GM12878 (cell line): ENCODE measurements around the gene CYSRT1. TPM values are rescaled to one million over a fixed set of nuclear protein-coding genes. Genes with fewer than 3 reads are reported as not detected.

Source experiments
- BRCA1 ChIP-seq: IDR thresholded peaks from 2 replicates; pipeline ENCODE4 v1.6.1; 2011; ENCODE audit warnings: low read depth, low read length, improper control_type of control experiment
- ETV6 ChIP-seq, 2 experiments: fragments of 450-650 bp in 1 of 2; IDR thresholded peaks in 1 of 2; conservative IDR thresholded peaks in 1 of 2; 2 replicates each; pipeline ENCODE4 v1.6.1; 2014; ENCODE audit warnings: antibody characterized with exemption in 1 of 2, borderline replicate concordance in 1 of 2, low read depth in 1 of 2, mild to moderate bottlenecking in 1 of 2, moderate library complexity in 1 of 2
- POLR2AphosphoS5 ChIP-seq: IDR thresholded peaks from 2 replicates; pipeline ENCODE4 v1.6.1; 2011; ENCODE audit warnings: mild to moderate bottlenecking, low read length, inconsistent platforms
- SMARCA5 ChIP-seq: fragments of 450-650 bp; IDR thresholded peaks from 2 replicates; pipeline ENCODE4 v1.6.1; 2017; ENCODE audit warnings: mild to moderate bottlenecking
- SREBF1 ChIP-seq: IDR thresholded peaks from 2 replicates; pipeline ENCODE4 v1.6.1; 2012; ENCODE audit warnings: mild to moderate bottlenecking, low read length
- ZNF217 ChIP-seq: fragments of 450-650 bp; IDR thresholded peaks from 2 replicates; pipeline ENCODE4 v1.6.1; 2017; ENCODE audit warnings: antibody characterized with exemption, mild to moderate bottlenecking
- polyA plus RNA-seq, 11 experiments: library from polyadenylated mRNA; depleted of rRNA in 4 of 11; unstranded in 6 of 11; stranded (reverse) in 5 of 11; fragments of >200 nt; fragmentation: Nextera tagmentation in 4 of 11; fragmentation: Illumina TruSeq in 1 of 11; extraction: Ambion mirVana in 4 of 11; extraction: Trizol in 1 of 11; gene quantifications; 1 replicate in 1 of 11; 2 replicates in 10 of 11; pipeline versions ENCODE4 v1.2.1 to v1.2.3, GENCODE V29; 2011 to 2016; ENCODE audit warnings: inconsistent platforms in 2 of 11, missing spikeins in 2 of 11, low read depth in 1 of 11
- total RNA-seq, 4 experiments: library from RNA; depleted of rRNA in 3 of 4; stranded (reverse); fragments of >200 nt in 3 of 4; fragmentation: Illumina TruSeq in 1 of 4; extraction: Trizol in 1 of 4; gene quantifications; 2 replicates each; pipeline versions ENCODE4 v1.2.1 to v1.2.3, GENCODE V29; 2013 to 2021
- TF ChIP-seq, protein P1 (sequence below): fragments of 450-650 bp; IDR thresholded peaks from 2 replicates; pipeline ENCODE4 v1.6.1; 2014; ENCODE audit warnings: mild to moderate bottlenecking
- TF ChIP-seq, protein P2 (sequence below): IDR thresholded peaks from 2 replicates; pipeline ENCODE4 v1.6.1; 2011; ENCODE audit warnings: borderline replicate concordance, low read depth, mild to moderate bottlenecking, moderate library complexity, mixed read lengths, low read length; ENCODE audit not compliant: insufficient read depth; ENCODE audit errors: extremely low read length
- TF ChIP-seq, protein P3 (sequence below): IDR thresholded peaks from 2 replicates; pipeline ENCODE4 v1.6.1; 2011; ENCODE audit warnings: mild to moderate bottlenecking, low read depth, low read length, moderate library complexity; ENCODE audit not compliant: insufficient replicate concordance

Gene CYSRT1
- total and polyA plus RNA-seq, 10 of the 15 experiments (the other 5 are each of a cell fraction or from before 2014, with no cell fraction given) = 0.24 to 3.6 (median 0.97) TPM; not detected in 1

DNA sequence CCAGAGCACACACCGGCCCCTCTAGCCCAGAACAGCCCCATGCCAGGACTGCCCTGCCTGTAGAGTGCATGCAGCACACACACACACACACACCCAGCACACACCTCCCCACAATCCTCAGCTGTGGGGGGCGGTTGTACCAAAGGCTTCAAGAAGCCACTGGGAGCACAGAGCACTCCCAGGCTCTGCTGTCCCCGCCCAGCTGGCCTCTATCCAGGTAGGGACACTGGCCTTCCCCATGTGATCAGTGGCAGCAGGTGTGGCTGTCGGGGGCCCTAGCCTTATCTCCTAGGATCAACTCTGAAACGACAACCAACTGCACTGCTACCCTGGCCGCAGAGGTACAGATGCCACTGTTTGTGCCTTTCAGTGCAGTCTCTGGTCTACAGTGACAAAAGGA lies 38.6 kb upstream of the CYSRT1 start (continued):
- TF ChIP-seq, protein P1, sequence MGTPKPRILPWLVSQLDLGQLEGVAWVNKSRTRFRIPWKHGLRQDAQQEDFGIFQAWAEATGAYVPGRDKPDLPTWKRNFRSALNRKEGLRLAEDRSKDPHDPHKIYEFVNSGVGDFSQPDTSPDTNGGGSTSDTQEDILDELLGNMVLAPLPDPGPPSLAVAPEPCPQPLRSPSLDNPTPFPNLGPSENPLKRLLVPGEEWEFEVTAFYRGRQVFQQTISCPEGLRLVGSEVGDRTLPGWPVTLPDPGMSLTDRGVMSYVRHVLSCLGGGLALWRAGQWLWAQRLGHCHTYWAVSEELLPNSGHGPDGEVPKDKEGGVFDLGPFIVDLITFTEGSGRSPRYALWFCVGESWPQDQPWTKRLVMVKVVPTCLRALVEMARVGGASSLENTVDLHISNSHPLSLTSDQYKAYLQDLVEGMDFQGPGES = no peak
- TF ChIP-seq SMARCA5 (no peak), BRCA1 (no peak), ZNF217 (no peak), SREBF1 (no peak), POLR2AphosphoS5 (no peak), ETV6 (conservative IDR thresholded peaks at IDR 0.05 in 1 of 2, IDR thresholded peaks at IDR 0.05 in 1 of 2; ENCODE audit: borderline replicate concordance in 1 of 2, low read depth in 1 of 2) (no peak)
- TF ChIP-seq, protein P2, sequence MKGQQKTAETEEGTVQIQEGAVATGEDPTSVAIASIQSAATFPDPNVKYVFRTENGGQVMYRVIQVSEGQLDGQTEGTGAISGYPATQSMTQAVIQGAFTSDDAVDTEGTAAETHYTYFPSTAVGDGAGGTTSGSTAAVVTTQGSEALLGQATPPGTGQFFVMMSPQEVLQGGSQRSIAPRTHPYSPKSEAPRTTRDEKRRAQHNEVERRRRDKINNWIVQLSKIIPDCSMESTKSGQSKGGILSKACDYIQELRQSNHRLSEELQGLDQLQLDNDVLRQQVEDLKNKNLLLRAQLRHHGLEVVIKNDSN = no peak
- TF ChIP-seq, protein P3, sequence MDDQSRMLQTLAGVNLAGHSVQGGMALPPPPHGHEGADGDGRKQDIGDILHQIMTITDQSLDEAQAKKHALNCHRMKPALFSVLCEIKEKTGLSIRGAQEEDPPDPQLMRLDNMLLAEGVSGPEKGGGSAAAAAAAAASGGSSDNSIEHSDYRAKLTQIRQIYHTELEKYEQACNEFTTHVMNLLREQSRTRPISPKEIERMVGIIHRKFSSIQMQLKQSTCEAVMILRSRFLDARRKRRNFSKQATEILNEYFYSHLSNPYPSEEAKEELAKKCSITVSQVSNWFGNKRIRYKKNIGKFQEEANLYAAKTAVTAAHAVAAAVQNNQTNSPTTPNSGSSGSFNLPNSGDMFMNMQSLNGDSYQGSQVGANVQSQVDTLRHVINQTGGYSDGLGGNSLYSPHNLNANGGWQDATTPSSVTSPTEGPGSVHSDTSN = no peak
- TF ChIP-seq, all 136 proteins: peak for 0
